HepG2 (cell line): Measurements from ENCODE around the gene SYNPR.
"Not testable (repeated sequence)": the region's sequence is repeated elsewhere in the genome, so short reads cannot be mapped to it uniquely, and the experiment has no call there.

ENCODE experiments used
- ATF3 ChIP-seq: sonication (generic); formaldehyde crosslinking; IDR thresholded peaks from 2 replicates; pipeline ENCODE4 v1.4.0; 2020; ENCODE audit warnings: missing genetic modification reagents
- CC2D1A ChIP-seq: sonication (generic); formaldehyde crosslinking; IDR thresholded peaks from 2 replicates; pipeline ENCODE4 v1.8.1; 2023; ENCODE audit warnings: mild to moderate bottlenecking, missing genetic modification reagents
- CTCF ChIP-seq: sonication (generic); formaldehyde crosslinking; IDR thresholded peaks from 2 replicates; pipeline ENCODE4 v1.5.0; 2020; ENCODE audit warnings: mild to moderate bottlenecking, missing genetic modification reagents, moderate library complexity
- EZH2 ChIP-seq: conservative IDR thresholded peaks from 2 replicates; pipeline ENCODE4 v1.6.1; 2012; ENCODE audit warnings: mild to moderate bottlenecking, low read depth, low read length, moderate library complexity
- HNRNPK ChIP-seq: fragments of 200-400 bp; formaldehyde crosslinking; IDR thresholded peaks from 2 replicates; pipeline ENCODE4 v1.6.1; 2018; ENCODE audit warnings: low read length, low read depth, moderate library complexity, mild to moderate bottlenecking; ENCODE audit not compliant: poor library complexity, severe bottlenecking
- MAZ ChIP-seq, 2 experiments: sonication (generic) in 1 of 2; formaldehyde crosslinking in 1 of 2; IDR thresholded peaks; 2 replicates each; pipeline versions ENCODE4 v1.5.0 to v1.6.1; 2012 to 2020; ENCODE audit warnings: low read depth in 2 of 2, mild to moderate bottlenecking in 2 of 2, borderline replicate concordance in 1 of 2, improper control_type of control experiment in 1 of 2, low read length in 1 of 2, missing genetic modification reagents in 1 of 2, moderate library complexity in 1 of 2
- NFAT5 ChIP-seq: sonication (generic); formaldehyde crosslinking; IDR thresholded peaks from 2 replicates; pipeline ENCODE4 v1.4.0; 2020; ENCODE audit warnings: missing genetic modification reagents
- NFE2L1 ChIP-seq: sonication (generic); formaldehyde crosslinking; IDR thresholded peaks from 2 replicates; pipeline ENCODE4 v1.4.0; 2020; ENCODE audit warnings: missing genetic modification reagents, mild to moderate bottlenecking, borderline replicate concordance
- PATZ1 ChIP-seq: sonication (generic); formaldehyde crosslinking; IDR thresholded peaks from 2 replicates; pipeline ENCODE4 v1.4.0; 2020; ENCODE audit warnings: missing genetic modification reagents
- PHF21A ChIP-seq: sonication (generic); formaldehyde crosslinking; IDR thresholded peaks from 2 replicates; pipeline ENCODE4 v1.5.0; 2020; ENCODE audit warnings: mild to moderate bottlenecking, missing genetic modification reagents
- RFXAP ChIP-seq: sonication (generic); formaldehyde crosslinking; IDR thresholded peaks from 2 replicates; pipeline ENCODE4 v1.4.0; 2020; ENCODE audit warnings: missing genetic modification reagents, borderline replicate concordance
- SRSF4 ChIP-seq: fragments of 200-400 bp; formaldehyde crosslinking; IDR thresholded peaks from one replicate; pipeline ENCODE4 v1.6.1; 2018; ENCODE audit warnings: mild to moderate bottlenecking, low read depth, low read length, moderate library complexity; ENCODE audit not compliant: poor library complexity, severe bottlenecking
- ZSCAN31 ChIP-seq: sonication (generic); formaldehyde crosslinking; IDR thresholded peaks from 2 replicates; pipeline ENCODE4 v1.5.0; 2020; ENCODE audit warnings: low read depth, mild to moderate bottlenecking, missing genetic modification reagents

DNA sequence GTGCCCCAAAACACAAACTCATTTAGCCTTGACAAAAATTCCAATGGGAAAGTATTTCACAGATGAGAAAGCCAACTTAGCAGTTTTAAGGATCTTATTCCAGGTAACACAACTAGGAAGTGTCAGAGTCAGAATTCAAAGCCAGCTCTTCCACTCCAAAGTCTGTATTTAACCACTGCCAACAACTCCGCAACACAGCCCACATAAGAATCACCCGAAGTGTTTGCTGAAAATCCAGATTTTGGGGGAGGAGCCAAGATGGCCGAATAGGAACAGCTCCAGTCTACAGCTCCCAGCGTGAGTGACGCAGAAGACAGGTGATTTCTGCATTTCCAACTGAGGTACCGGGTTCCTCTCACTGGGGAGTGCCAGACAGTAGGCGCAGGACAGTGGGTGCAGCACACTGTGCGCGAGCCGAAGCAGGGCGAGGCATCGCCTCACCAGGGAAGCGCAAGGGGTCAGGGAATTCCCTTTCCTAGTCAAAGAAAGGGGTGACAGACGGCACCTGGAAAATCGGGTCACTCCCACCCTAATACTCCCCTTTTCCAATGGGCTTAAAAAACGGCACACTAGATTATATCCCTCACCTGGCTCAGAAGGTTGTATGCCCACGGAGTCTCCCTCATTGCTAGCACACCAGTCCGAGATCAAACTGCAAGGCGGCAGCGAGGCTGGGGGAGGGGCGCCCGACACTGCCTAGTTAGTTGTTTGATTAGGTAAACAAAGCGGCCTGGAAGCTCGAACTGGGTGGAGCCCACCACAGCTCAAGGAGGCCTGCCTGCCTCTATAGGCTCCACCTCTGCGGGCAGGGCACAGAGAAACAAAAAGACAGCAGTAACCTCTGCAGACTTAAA lies 367.0 kb downstream of the SYNPR start:
- TF ChIP-seq MAZ (IDR thresholded peaks at IDR 0.05; ENCODE audit: borderline replicate concordance, low read depth, low read length); MAZ (CRISPR knock-in tag; IDR thresholded peaks at IDR 0.05; ENCODE audit: low read depth); HNRNPK; RFXAP (CRISPR knock-in tag); CC2D1A (CRISPR knock-in tag); SRSF4; PATZ1 (CRISPR knock-in tag); EZH2; PHF21A; ATF3 (CRISPR knock-in tag); CTCF (CRISPR knock-in tag); NFAT5 (CRISPR knock-in tag); NFE2L1 (CRISPR knock-in tag); ZSCAN31 (CRISPR knock-in tag): not testable (repeated sequence)
